T-helper 2 cell treated with Interferon-gamma antibody and Interleukin-4, amounts not matched to agents 5 μg/mL and 100 μg/mL, for 36 hours (primary cell): Measurements from ENCODE around the gene MYL5.
"Not testable (repeated sequence)": the region's sequence is repeated elsewhere in the genome, so short reads cannot be mapped to it uniquely, and the experiment has no call there.

ENCODE experiments used
- DNase-seq: peaks from one replicate; pipeline ENCODE4 v3.0.0; 2021; ENCODE audit warnings: low spot score
- H3K27ac Mint-ChIP-seq: one replicate; pipeline ENCODE4 v1.8.0; 2021; ENCODE audit warnings: mild to moderate bottlenecking, mixed read lengths
- H3K27me3 Mint-ChIP-seq: one replicate; pipeline ENCODE4 v1.8.0; 2021; ENCODE audit warnings: low read depth, mixed read lengths
- H3K36me3 Mint-ChIP-seq: one replicate; pipeline ENCODE4 v1.8.0; 2021; ENCODE audit warnings: low read depth, mixed read lengths
- H3K4me1 Mint-ChIP-seq: one replicate; pipeline ENCODE4 v1.8.0; 2021; ENCODE audit warnings: low read depth, mixed read lengths
- H3K4me3 Mint-ChIP-seq: one replicate; pipeline ENCODE4 v1.8.0; 2022; ENCODE audit warnings: mild to moderate bottlenecking, moderate library complexity, mixed read lengths
- H3K9me3 Mint-ChIP-seq: one replicate; pipeline ENCODE4 v1.8.0; 2021; ENCODE audit warnings: mixed read lengths

Gene MYL5

DNA sequence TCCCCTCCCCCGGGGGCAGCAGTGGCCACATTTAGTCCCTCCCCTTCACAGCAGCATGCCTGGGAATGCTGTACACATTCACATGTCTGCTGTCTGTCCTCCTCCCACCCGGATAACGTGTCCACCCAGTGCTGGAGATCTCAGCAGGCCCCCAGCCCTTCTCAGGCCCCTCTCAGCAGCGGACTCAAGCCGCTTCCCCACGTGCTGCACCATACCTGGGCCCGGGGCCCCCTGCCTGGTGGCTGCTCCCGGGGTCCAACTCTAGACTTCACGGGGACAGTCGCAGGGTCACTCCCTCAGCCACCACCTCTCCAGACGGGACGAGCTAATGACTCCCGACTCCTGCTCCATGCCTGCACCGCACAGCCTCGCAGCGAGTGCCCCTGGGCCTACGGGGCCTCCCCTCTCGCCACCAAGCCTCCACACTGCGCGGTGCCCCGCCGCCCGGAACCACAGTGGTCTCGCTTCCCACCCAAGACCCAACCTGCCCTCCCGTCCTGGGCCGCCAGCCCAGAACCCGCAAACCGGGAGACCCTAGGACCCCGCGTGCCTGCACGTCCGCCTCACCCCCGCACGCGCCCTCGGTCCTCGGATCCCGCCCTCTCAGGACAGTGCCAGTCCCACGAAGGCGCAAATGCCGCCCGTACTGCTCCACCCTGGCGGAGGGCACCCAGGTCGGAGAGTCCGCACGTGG, 30.0 kb downstream of the MYL5 start:
- Mint-ChIP-seq H3K27ac (no peak overlapping the region), H3K36me3 (peaks cover 3% of the 10 kb centered on the region), H3K4me1 (peaks cover 15% of the 10 kb centered on the region), H3K4me3 (peak overlapping the region; percentile 87), H3K9me3 (no peaks in the 10 kb centered on the region), H3K27me3 (no peaks in the 10 kb centered on the region)
- no peak for DNase-seq

DNA sequence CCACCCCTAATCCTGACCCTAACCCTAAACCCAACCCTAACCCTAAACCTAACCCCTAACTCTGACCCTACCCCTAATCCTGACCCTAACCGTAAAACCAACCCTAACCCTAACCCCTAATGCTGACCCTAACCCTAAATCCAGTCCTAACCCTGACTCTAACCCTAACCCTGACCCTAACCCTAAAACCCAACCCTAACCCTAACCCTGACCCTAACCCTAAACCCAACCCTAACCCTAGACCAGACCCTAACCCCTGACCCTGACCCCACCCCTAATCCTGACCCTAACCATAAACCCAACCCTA, 30.6 kb downstream of the MYL5 start:
- DNase-seq, result no peak
- Mint-ChIP-seq H3K4me3 (peak overlapping the region; percentile 87), H3K9me3 (no peaks in the 10 kb centered on the region), H3K27ac (peak overlapping the region; percentile 85), H3K27me3 (no peaks in the 10 kb centered on the region), H3K4me1 (peaks cover 17% of the 10 kb centered on the region), H3K36me3 (peaks cover 6% of the 10 kb centered on the region)

DNA sequence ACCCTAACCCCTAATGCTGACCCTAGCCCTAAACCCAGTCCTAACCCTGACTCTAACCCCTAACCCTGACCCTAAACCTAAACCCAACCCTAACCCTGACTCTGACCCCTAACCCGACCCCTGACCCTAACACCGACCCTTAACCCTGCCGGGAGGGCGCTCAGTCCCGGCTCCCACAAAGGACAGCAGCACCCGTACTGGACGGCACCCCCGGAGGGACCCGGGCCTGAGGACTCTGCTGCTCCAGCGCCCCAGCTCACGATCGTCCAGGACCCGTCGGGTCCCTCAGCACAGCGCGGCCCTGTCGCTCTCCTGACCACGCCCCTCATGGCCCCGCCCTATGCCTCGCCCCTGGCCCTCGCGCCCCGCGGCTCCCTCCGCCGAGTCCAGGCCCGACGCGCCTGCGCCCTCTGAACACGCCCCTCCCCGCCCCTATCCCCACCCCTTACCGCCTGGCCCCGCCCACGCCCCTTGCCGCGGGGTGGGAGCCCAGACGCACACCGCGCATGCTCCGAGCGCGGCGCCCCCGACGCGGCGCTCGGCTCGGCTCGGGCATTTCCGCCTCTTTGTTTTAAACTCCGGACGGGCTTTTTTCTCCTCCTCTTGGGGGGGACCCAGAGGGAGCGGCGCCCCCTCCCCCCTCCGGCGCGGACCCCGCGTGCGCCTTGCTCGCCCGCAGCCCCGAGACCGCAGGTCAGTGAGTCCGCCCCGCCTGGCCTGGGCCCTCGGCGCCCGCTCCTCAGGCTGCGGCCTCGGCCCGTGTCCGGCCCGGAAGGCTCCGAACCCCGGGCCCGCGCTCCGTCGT, 31.1 kb downstream of the MYL5 start, which contains the start of gene PCGF3:
Gene PCGF3 (plus strand): TSS at position 555 of the 805 bp plus-strand sequence. CDS start 27,849 bp downstream, outside the sequence.
- peak within 1 kb of the TSS; percentile 85 for H3K27ac Mint-ChIP-seq
- DNase-seq, result peak; percentile 94
- no peaks in the 10 kb centered on the region for H3K9me3 Mint-ChIP-seq
- H3K4me3 Mint-ChIP-seq, result peak within 1 kb of the TSS; percentile 87
- H3K36me3 Mint-ChIP-seq, result peaks cover 6% of the 10 kb centered on the region
- H3K4me1 Mint-ChIP-seq, result peaks cover 12% of the 10 kb centered on the region
- no peaks in the 10 kb centered on the region for H3K27me3 Mint-ChIP-seq

DNA sequence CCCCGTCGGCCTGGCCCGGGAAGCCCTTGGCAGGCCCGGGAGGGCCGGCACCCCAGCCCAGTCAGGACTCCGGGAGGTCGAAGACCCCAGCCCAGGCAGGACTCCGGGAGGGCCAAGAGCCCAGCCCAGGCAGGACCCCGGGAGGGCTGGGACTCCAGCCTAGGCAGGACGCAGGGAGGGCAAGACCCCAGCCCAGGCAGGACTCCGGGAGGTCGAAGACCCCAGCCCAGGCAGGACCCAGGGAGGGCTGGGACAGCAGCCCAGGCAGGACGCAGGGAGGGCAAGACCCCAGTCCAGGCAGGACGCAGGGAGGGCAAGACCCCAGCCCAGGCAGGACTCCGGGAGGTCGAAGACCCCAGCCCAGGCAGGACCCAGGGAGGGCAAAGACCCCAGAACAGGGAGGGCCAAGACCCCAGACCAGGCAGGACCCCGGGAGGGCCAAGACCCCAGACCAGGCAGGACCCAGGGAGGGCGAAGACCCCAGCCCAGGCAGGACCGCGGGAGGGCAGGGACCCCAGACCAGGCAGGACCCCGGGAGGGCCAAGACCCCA, 31.8 kb downstream of the MYL5 start:
- H3K36me3 Mint-ChIP-seq, DNase-seq, H3K4me1 Mint-ChIP-seq, H3K27me3 Mint-ChIP-seq, H3K9me3 Mint-ChIP-seq, H3K27ac Mint-ChIP-seq, H3K4me3 Mint-ChIP-seq: not testable (repeated sequence)

DNA sequence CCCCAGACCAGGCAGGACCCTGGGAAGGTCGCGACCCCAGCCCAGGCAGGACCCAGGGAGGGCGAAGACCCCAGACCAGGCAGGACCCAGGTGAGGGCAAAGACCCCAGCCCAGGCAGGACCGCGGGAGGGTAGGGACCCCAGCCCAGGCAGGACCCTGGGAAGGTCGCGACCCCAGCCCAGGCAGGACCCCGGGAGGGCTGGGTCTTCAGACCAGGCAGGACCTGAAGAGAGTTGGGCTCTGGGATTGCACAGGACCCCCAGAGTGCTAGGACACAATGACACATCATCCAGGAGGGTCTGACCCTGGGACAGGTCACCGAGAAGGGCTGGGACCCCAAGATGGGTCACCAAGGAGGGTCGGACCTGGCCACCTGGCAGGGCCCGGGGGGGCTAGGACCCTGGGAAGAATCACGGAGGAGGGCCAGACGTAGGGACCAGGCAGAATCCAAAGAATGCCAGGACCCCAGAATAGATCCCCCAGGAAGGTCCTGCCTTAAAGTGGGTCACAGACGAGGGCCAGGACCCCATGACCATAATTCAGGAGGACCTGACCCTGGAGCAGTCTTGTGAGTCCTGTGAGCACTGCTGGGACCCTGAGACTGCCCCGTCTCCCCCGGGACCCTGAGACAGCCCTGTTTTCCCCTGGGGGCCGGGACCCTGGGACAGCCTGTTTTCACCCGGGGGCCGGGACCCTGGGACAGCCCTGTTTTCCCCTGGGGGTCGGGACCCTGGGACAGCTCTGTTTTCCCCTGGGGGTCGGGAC, 32.7 kb downstream of the MYL5 start:
- Mint-ChIP-seq H3K9me3 (no peaks in the 10 kb centered on the region), H3K27ac (no peak overlapping the region), H3K4me3 (no peak overlapping the region), H3K4me1 (peaks cover 9% of the 10 kb centered on the region), H3K36me3 (peaks cover 7% of the 10 kb centered on the region), H3K27me3 (no peaks in the 10 kb centered on the region)
- no peak for DNase-seq

DNA sequence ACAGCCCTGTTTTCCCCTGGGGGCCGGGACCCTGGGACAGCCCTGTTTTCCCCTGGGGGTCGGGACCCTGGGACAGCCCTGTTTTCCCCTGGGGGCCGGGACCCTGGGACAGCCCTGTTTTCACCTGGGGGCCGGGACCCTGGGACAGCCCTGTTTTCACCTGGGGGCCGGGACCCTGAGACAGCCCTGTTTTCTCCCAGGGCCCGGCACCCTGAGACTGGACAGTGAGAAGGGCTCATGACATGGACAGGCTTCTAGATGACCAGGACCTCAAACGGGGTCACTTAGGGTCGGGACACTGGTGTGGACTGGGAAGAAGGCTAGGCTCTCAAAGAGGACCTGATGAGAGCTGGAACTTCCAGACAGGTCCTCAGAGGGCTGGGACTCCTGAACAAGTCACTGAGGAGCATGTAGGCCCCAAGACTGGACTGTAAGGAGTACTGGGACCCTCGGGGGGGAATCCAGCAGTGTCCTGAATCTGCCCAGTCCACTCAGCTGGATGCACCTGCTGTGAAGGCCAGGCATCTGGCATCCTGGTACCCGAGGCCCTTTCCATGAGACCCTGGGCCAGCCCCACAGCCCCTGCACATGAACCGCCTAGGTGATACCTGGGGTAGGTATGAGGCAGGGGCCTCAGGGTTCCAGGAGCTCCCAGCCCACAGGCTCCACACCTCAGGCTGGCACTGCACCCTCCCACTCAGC, 33.7 kb downstream of the MYL5 start:
- H3K4me3 Mint-ChIP-seq, result no peak overlapping the region

DNA sequence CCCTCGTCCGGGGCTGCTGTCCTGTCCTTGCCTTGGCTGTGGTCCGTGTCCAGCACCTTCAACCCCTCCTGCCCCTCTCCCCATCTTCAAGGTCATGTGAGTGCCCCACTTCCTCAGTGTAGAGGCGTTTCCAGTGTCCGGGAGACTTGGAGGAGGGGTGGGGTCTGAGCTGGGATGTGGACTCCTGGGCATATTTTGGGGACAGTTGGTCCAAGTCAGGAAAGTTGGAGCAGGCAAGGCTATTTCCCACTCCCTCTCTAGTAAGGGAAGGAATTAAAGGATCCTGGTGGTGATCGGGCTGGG, 34.2 kb downstream of the MYL5 start:
- DNase-seq, result no peak
- H3K27me3 Mint-ChIP-seq, result no peaks in the 10 kb centered on the region
- H3K4me3 Mint-ChIP-seq, result no peak overlapping the region
- H3K9me3 Mint-ChIP-seq, result no peaks in the 10 kb centered on the region
- H3K27ac Mint-ChIP-seq, result no peak overlapping the region
- peaks cover 9% of the 10 kb centered on the region for H3K4me1 Mint-ChIP-seq
- H3K36me3 Mint-ChIP-seq, result peaks cover 7% of the 10 kb centered on the region

More for the DNA sequence above, 33.7 kb downstream of the MYL5 start:
- Mint-ChIP-seq H3K9me3 (no peaks in the 10 kb centered on the region), H3K27me3 (no peaks in the 10 kb centered on the region), H3K4me1 (peaks cover 9% of the 10 kb centered on the region), H3K36me3 (peaks cover 7% of the 10 kb centered on the region), H3K27ac (no peak overlapping the region)
- DNase-seq, result no peak

DNA sequence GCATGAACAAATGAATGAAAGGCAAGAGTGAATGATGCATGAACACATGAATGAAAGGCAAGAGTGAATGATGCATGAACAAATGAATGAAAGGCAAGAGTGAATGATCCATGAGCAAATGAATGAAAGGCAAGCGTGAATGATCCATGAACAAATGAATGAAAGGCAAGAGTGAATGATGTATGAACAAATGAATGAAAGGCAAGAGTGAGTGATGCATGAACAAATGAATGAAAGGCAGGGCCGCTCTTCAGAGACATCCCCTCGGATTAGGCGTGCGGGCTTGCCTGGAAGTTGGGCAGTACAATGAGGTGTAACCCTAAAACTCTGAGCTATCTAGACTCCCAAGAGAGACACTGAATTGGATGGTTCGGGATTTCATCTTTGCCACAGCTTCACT, 35.0 kb downstream of the MYL5 start:
- Mint-ChIP-seq H3K27ac (no peak overlapping the region), H3K4me3 (no peak overlapping the region), H3K9me3 (no peaks in the 10 kb centered on the region), H3K27me3 (no peaks in the 10 kb centered on the region), H3K36me3 (peaks cover 7% of the 10 kb centered on the region), H3K4me1 (peaks cover 9% of the 10 kb centered on the region)
- DNase-seq, result no peak

DNA sequence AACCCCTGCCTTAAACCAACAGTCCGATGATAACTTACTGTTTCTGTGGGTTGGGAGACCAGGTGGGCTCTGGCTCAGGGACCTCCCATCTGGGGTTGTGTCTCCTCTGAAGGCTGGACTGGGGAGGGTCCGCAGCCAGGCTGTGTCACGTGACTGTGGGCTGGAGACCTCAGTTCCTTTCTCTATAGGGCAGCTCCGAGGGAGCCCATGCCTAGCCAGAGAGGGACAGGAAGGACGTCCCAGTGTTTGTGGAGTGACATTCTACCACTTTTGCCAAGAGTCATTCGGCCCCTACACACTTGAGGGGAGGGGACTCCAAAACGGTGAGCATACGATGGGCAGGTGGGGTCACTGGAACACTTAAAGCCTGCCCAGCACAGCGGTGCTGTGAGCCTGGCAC, 35.8 kb downstream of the MYL5 start:
- H3K4me1 Mint-ChIP-seq, result peaks cover 9% of the 10 kb centered on the region
- peak overlapping the region; percentile 1 for H3K27ac Mint-ChIP-seq
- H3K9me3 Mint-ChIP-seq, result no peaks in the 10 kb centered on the region
- H3K36me3 Mint-ChIP-seq, result peaks cover 9% of the 10 kb centered on the region
- H3K27me3 Mint-ChIP-seq, result no peaks in the 10 kb centered on the region
- DNase-seq, result no peak
- no peak overlapping the region for H3K4me3 Mint-ChIP-seq

DNA sequence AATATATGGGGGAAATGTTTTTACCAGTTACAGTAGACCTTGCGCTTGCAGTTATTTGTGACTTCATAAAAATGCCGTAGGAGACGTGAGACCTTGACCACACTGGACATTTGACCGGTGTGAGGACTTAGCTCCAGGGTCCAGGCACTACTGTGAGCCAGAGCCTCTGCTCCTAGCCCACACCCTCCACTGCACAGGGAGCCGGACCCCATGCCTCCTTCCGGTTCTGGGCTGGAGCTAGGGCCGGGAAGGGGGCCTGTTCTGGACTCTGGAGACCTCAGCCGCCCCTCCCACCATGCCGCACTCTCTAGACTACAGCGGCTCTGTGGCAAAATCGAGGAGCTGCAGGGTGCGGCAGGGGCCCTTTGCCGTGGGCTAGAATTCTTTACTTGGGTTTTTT, 36.6 kb downstream of the MYL5 start:
- Mint-ChIP-seq H3K9me3 (no peaks in the 10 kb centered on the region), H3K4me1 (peaks cover 6% of the 10 kb centered on the region), H3K4me3 (no peak overlapping the region), H3K27ac (no peak overlapping the region), H3K36me3 (peaks cover 9% of the 10 kb centered on the region), H3K27me3 (no peaks in the 10 kb centered on the region)
- DNase-seq, result no peak

DNA sequence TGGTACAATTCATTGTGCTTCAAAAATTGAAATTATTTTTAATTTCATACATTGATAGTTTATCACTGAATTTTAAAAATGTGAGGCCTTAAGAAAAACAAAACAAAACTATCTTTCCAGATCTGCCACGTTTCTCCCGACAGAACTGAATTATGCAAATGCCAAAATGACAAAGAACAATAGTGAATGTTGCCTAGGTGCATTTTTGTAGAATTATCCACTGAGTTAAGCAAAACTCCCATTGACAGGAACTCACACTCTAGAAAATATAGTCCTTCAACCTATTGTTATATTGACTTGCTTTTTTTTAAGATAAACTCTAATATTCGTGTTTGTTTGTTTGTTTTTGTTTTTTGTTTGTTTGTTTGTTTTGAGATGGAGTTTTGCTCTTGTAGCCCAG, 37.8 kb downstream of the MYL5 start:
- H3K4me1 Mint-ChIP-seq, result peaks cover 8% of the 10 kb centered on the region
- peaks cover 9% of the 10 kb centered on the region for H3K36me3 Mint-ChIP-seq
- DNase-seq, result no peak
- no peak overlapping the region for H3K27ac Mint-ChIP-seq
- no peak overlapping the region for H3K4me3 Mint-ChIP-seq
- H3K9me3 Mint-ChIP-seq, result no peaks in the 10 kb centered on the region
- no peaks in the 10 kb centered on the region for H3K27me3 Mint-ChIP-seq

DNA sequence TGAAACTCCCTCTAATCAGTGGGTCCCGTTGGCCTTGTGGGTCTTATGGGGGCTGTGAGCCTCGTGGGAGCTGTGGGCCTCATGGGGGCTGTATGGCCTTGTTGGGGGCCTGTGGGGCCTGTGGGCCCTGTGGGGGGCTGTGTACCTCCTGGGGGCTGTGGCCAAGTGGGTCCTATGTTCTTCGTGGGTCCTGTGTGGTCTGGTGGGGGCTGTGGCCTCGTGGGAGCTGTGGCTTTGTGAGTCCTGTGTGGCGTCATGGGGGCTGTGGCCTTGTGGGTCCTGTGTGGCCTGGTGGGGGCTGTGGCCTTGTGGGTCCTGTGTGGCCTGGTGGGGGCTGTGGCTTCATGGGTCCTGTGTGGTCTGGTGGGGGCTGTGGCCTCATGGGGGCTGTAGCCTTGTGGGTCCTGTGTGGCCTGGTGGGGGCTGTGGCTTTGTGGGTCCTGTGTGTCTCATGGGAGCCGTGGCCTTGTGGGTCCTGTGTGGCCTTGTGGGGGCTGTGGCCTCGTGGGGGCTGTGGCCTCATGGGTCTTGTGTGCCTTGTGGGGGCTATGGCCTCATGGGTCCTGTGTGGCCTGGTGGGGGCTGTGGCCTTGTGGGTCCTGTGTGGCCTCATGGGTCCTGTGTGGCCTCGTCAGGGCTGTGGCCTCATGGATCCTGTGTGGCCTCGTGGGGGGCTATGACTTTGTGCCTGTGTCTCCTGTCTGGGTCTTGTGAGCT, 38.7 kb downstream of the MYL5 start:
- Mint-ChIP-seq H3K4me1 (peaks cover 8% of the 10 kb centered on the region), H3K9me3 (no peaks in the 10 kb centered on the region), H3K4me3 (no peak overlapping the region), H3K27me3 (no peaks in the 10 kb centered on the region), H3K36me3 (peaks cover 9% of the 10 kb centered on the region), H3K27ac (no peak overlapping the region)
- DNase-seq, result no peak

DNA sequence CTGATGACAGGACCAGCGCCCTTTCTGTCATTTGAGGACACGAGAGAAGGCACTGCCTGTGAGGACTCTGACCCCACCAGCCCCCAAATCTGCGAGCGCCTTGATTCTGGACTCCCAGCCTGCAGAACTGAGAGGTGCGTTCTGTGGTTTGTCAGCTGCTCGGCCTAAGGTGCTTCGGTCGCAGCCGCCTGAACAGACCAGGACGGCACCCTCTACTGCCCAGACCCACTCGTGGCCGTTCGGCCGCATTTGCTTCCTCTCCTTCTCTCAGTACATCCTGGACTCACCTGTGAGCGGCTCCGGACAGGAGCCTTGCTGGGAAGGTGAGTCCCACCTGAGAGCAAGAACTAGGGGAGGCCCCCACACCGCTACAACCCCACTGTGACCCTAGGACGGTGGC, 39.7 kb downstream of the MYL5 start:
- no peak overlapping the region for H3K27ac Mint-ChIP-seq
- no peaks in the 10 kb centered on the region for H3K9me3 Mint-ChIP-seq
- no peak for DNase-seq
- H3K4me1 Mint-ChIP-seq, result peaks cover 8% of the 10 kb centered on the region
- no peak overlapping the region for H3K4me3 Mint-ChIP-seq
- H3K27me3 Mint-ChIP-seq, result no peaks in the 10 kb centered on the region
- peaks cover 7% of the 10 kb centered on the region for H3K36me3 Mint-ChIP-seq
